Left lobe of liver (tissue), 2 donors: ENCODE data around the gene PIGB. TPM values are rescaled to one million over a fixed set of nuclear protein-coding genes. Genes with fewer than 3 reads are reported as not detected.
"Not testable (repeated sequence)": the region's sequence is repeated elsewhere in the genome, so short reads cannot be mapped to it uniquely, and the experiment has no call there.

Source experiments
- ATAC-seq: fragments of 200-7000 bp; cut with Tn5 transposase; one replicate; pipeline ENCODE4 v1.9.1; 2020; ENCODE audit warnings: mild to moderate bottlenecking, moderate library complexity
- DNase-seq: peaks from one replicate; pipeline ENCODE4 v3.0.0-alpha.2; 2020; ENCODE audit warnings: low spot score
- total RNA-seq: library from RNA; stranded (reverse); gene quantifications from one replicate; pipeline ENCODE4 v1.2.1, GENCODE V29; 2021
- donor health status: DM: no; HTN: no; CAD: no; lungs with moderate emphysema.
- donor health status: DM: no; HTN: yes; CAD: no.

The PIGB gene
- total RNA-seq, 1 donor from 2014 or later, result 5.4 TPM

GRCh38 chr15:55372701-55373440 lies 53.8 kb downstream of the PIGB start:
- ATAC-seq (no peak), DNase-seq (no peak)

- DNase-seq (no peak), ATAC-seq (no peak)
Measured at GRCh38 chr15:55379095-55379494, 60.1 kb downstream of the PIGB start.

DNA sequence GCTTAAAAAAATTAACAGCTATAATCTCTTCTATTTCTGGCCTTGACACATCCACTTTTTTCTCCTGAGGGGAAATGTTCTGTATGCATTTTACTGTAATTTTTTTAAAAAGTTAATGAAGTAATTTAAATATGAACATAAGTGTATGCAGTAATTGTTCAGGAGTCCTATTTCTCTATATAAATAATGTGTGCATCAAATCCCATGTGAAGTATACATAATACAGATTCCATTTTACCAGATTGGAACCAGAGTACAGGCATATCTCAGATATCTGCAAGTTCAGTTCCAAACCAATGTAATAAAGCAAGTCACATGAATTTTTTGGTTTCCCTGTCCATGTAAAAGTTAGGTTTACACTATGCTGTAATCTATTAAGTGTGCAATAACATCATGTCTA lies 62.6 kb downstream of the PIGB start:
- ATAC-seq (no peak), DNase-seq (no peak)

DNA sequence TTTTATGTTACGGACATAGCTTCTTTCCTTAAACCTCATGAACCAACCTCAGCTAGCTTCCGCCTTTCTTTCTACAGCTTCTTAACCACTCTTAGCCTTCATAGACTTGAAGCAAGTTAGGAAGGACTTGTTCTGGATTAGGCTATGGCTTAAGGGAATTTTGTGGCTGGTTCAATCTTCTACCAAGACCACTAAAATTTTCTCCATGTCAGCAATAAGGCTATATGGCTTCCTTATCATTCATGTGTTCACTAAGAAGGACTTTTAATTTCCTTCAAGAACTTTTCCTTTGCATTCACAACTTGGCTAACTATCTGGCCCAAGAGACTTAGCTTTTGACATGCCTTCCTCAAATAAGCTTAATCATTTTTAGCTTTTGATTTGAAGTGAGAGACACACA lies 64.7 kb downstream of the PIGB start:
- no peak for DNase-seq
- ATAC-seq, result no peak

GRCh38 chr15:55387027-55387426 lies 68.0 kb downstream of the PIGB start:
- ATAC-seq, result no peak
- no peak for DNase-seq

DNA sequence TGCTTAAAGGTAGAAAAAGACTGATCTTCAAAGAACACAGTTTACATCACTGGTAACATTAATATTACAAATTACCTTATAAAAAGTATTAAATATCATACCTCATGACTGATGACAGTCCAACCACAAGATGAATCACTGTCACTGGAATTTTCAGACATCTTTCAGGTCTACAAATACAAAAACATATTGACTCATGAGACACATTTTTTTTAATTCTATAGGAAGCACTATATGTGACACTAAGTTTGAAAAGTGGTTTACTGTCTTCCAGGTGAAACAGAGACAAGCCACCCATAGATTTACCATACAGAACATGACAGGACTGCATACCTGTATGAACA lies 70.2 kb downstream of the PIGB start:
- no peak for ATAC-seq
- DNase-seq, result no peak

DNA sequence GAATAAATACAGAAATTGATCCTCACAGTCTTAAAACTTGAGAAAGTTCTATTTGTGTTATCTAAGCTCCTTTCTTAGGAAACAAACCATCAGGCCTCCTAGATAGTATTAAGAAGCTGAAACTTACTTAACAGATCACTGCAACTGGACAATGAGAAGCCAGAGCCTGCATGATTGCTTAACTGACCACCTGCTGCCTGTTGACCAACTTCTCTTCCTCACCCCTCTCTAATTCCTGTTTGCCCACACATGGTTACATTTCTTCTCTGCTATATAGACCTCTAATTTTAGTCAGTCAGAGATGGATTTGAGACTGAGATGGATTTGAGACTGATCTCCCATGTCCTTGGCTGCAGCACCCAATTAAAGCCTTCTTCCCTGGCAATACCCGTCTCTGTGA lies 75.7 kb downstream of the PIGB start:
- ATAC-seq, result no peak
- DNase-seq, result no peak

- no peak for ATAC-seq
- DNase-seq, result no peak
Measured at GRCh38 chr15:55398243-55398642, 79.2 kb downstream of the PIGB start.

GRCh38 chr15:55400050-55400449 lies 81.0 kb downstream of the PIGB start:
- not testable (repeated sequence) for ATAC-seq, DNase-seq

DNA sequence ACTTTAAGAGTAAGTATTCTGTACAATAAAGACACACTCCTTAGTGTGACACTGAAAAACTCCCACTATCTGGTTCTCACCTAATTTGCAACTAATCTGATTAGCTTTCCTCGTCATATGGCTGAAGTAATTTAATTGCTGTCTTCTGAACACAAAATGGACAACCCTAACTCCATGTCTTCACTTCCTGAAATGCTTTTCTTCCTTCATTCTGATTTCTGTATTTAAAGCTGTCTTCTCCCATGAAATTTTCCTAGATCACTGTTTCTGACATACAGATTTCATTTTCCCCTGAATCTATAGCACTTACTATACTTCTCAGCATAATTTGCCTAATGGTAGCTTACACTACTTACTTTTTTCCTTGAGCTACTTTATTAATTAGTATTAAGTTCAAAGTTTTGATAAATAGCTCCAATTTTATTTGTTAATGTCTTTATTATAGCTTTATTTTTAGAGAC lies 82.8 kb downstream of the PIGB start:
- ATAC-seq, result no peak
- DNase-seq, result no peak

GRCh38 chr15:55402707-55403106 lies 83.7 kb downstream of the PIGB start:
- ATAC-seq (peak; percentile 71), DNase-seq (no peak)

DNA sequence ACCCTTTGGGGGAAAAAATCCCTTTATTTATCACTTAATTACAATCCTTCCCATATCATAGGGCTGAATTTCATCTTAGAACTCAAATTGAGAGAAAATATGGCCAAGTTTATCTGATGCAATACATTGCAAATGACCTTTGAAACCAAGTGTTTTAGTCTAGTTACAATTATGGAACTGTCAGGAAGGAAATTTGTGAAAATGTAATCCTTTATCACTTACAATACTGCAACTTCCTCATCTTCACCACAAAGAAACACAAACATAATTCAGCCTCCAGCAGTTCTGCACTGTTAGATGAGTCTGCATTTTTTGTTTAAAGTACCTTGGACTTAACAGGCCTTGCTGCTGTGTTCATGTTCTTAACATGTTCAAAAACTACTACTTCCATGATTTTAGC lies 84.5 kb downstream of the PIGB start:
- ATAC-seq, result no peak
- no peak for DNase-seq

Other genes starting within 250 kb of the PIGB start
- gene RSL24D1, start 122.3 kb upstream of the PIGB start, total RNA-seq, result 14.2 TPM
- 16.7 TPM for gene RAB27A, start 29.4 kb upstream of the PIGB start, total RNA-seq
- gene PIGBOS1, start 99 bp upstream of the PIGB start, total RNA-seq, result 7.0 TPM
- 60.2 TPM for gene CCPG1, start 89.1 kb downstream of the PIGB start, total RNA-seq
- 0.60 TPM for gene PIERCE2, start 89.3 kb downstream of the PIGB start, total RNA-seq
- gene DNAAF4, start 189.0 kb downstream of the PIGB start, total RNA-seq, result not detected